ENCODE data around the gene TANC1.
"Not testable (repeated sequence)": the region's sequence is repeated elsewhere in the genome, so short reads cannot be mapped to it uniquely, and the experiment has no call there.

TANC1 gene

GRCh38 chr2:159094173-159094737 is 125.8 kb downstream of the TANC1 start:
- peak; percentile 71 for DNase-seq

GRCh38 chr2:159095813-159096212 is 127.4 kb downstream of the TANC1 start:
- DNase-seq: no peak

GRCh38 chr2:159096302-159096855 is 127.9 kb downstream of the TANC1 start:
- not testable (repeated sequence) for DNase-seq

- DNase-seq: no peak
Observed at GRCh38 chr2:159096901-159097300, 128.5 kb downstream of the TANC1 start.

GRCh38 chr2:159098361-159098760 is 129.9 kb downstream of the TANC1 start:
- no peak for DNase-seq

GRCh38 chr2:159098921-159099411 is 130.5 kb downstream of the TANC1 start:
- no peak for DNase-seq

- DNase-seq: no peak
Observed at GRCh38 chr2:159101755-159102489, 133.5 kb downstream of the TANC1 start.

GRCh38 chr2:159103411-159103810 is 135.0 kb downstream of the TANC1 start:
- DNase-seq: no peak

- DNase-seq: no peak
Observed at GRCh38 chr2:159106109-159106508, 137.7 kb downstream of the TANC1 start.

GRCh38 chr2:159108181-159108893 is 139.9 kb downstream of the TANC1 start:
- no peak for DNase-seq

GRCh38 chr2:159109517-159109916 is 141.1 kb downstream of the TANC1 start:
- no peak for DNase-seq

- DNase-seq: no peak
Observed at GRCh38 chr2:159110784-159111183, 142.3 kb downstream of the TANC1 start.

- DNase-seq: no peak
Observed at GRCh38 chr2:159111346-159111927, 143.0 kb downstream of the TANC1 start.

GRCh38 chr2:159114835-159115234 is 146.4 kb downstream of the TANC1 start:
- DNase-seq: no peak

GRCh38 chr2:159116922-159117321 is 148.5 kb downstream of the TANC1 start:
- no peak for DNase-seq

GRCh38 chr2:159117658-159118057 is 149.2 kb downstream of the TANC1 start:
- DNase-seq: no peak

GRCh38 chr2:159118115-159118858 is 149.8 kb downstream of the TANC1 start:
- DNase-seq: peak; percentile 91

- DNase-seq: no peak
Observed at GRCh38 chr2:159118859-159119500, 150.5 kb downstream of the TANC1 start.

GRCh38 chr2:159119652-159120257 is 151.3 kb downstream of the TANC1 start:
- DNase-seq: no peak

GRCh38 chr2:159123786-159124185 is 155.3 kb downstream of the TANC1 start:
- no peak for DNase-seq

GRCh38 chr2:159124441-159124911 is 156.0 kb downstream of the TANC1 start:
- no peak for DNase-seq
